Glomerular visceral epithelial cell (primary cell): Measurements from ENCODE around the gene DAB2IP.

ENCODE experiments used
- DNase-seq: peaks from one replicate; pipeline ENCODE4 v3.0.0-alpha.2; 2016; ENCODE audit errors: extremely low spot score

Gene DAB2IP

GRCh38 chr9:121743441-121744001 lies 92.1 kb downstream of the DAB2IP start:
- DNase-seq: peak; percentile 87

- DNase-seq: peak; percentile 45
Observed at GRCh38 chr9:121744002-121744686, 92.7 kb downstream of the DAB2IP start.

GRCh38 chr9:121744687-121745395 lies 93.4 kb downstream of the DAB2IP start:
- DNase-seq: peak; percentile 68

- no peak for DNase-seq
Observed at GRCh38 chr9:121745396-121745695, 93.9 kb downstream of the DAB2IP start.

- DNase-seq: no peak
Observed at GRCh38 chr9:121746411-121746810, 95.0 kb downstream of the DAB2IP start.

- DNase-seq: no peak
Observed at GRCh38 chr9:121746866-121747265, 95.4 kb downstream of the DAB2IP start.

- no peak for DNase-seq
Observed at GRCh38 chr9:121748074-121748473, 96.6 kb downstream of the DAB2IP start.

- no peak for DNase-seq
Observed at GRCh38 chr9:121748727-121749423, 97.4 kb downstream of the DAB2IP start.

GRCh38 chr9:121749614-121750013 lies 98.2 kb downstream of the DAB2IP start:
- no peak for DNase-seq

- no peak for DNase-seq
Observed at GRCh38 chr9:121750259-121750714, 98.9 kb downstream of the DAB2IP start.

- no peak for DNase-seq
Observed at GRCh38 chr9:121750715-121751623, 99.5 kb downstream of the DAB2IP start.

- DNase-seq: no peak
Observed at GRCh38 chr9:121751686-121752445, 100.4 kb downstream of the DAB2IP start.

- no peak for DNase-seq
Observed at GRCh38 chr9:121752929-121753328, 101.5 kb downstream of the DAB2IP start.

GRCh38 chr9:121753802-121754654 lies 102.6 kb downstream of the DAB2IP start:
- DNase-seq: no peak

- no peak for DNase-seq
Observed at GRCh38 chr9:121754655-121755436, 103.4 kb downstream of the DAB2IP start.

GRCh38 chr9:121755581-121755980 lies 104.1 kb downstream of the DAB2IP start:
- no peak for DNase-seq

GRCh38 chr9:121756474-121757280 lies 105.2 kb downstream of the DAB2IP start:
- no peak for DNase-seq

GRCh38 chr9:121757281-121757585 lies 105.8 kb downstream of the DAB2IP start:
- DNase-seq: no peak
